GM21717 (cell line): Measurements from ENCODE around the gene COA8.

ENCODE experiments used
- ATAC-seq: cut with Tn5 transposase; IDR thresholded peaks from one replicate; pipeline ENCODE4 v1.9.1; 2021; ENCODE audit warnings: mild to moderate bottlenecking, moderate library complexity; ENCODE audit not compliant: unreplicated experiment

Gene COA8, protein sequence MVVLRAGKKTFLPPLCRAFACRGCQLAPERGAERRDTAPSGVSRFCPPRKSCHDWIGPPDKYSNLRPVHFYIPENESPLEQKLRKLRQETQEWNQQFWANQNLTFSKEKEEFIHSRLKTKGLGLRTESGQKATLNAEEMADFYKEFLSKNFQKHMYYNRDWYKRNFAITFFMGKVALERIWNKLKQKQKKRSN

DNA sequence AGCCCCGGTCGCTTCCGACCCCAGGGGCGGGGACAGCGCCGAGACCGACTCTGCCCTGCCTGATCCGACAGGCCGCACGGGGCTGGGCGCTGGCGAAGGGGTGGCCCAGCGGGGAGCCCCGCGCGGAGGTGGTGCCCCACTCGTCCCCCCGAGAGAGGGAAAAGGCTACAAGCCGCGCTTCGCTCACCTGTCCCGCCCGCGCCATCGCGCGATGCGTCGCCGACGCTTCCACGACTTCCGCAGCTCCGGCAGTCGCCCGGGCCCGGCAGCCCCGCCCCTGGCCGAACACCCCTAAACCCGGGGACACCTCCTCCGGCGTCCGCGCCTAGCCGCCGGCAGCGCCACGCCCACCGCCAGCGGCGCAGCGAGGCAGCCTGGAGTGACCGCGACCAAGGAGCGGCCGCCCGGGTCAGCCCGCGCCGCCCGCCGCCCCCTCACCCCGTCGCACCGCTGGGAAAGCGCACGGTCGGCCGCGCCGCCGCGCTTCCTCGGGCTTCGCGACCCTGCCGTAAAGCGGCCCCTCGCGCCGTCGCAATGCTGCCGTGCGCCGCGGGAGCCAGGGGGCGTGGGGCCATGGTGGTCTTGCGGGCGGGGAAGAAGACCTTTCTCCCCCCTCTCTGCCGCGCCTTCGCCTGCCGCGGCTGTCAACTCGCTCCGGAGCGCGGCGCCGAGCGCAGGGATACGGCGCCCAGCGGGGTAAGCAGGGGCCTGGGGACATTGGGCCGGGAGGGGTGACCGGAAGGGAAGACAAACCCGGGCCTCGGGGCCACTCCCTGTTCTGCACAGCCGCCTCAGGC lies at the start of gene COA8, which contains the start of gene BAG5:
Gene COA8, plus strand, starts transcription at position 532 of the 797 bp plus-strand sequence. Its CDS starts 42 bp downstream, at position 574.
Gene BAG5, minus strand, starts transcription at position 229 of the 797 bp plus-strand sequence. CDS start 1,493 bp downstream, outside the sequence.
- peak; percentile 76 for ATAC-seq

- no peak for ATAC-seq
Observed at GRCh38 chr14:103514596-103515421, 48.0 kb upstream of the COA8 start.

DNA sequence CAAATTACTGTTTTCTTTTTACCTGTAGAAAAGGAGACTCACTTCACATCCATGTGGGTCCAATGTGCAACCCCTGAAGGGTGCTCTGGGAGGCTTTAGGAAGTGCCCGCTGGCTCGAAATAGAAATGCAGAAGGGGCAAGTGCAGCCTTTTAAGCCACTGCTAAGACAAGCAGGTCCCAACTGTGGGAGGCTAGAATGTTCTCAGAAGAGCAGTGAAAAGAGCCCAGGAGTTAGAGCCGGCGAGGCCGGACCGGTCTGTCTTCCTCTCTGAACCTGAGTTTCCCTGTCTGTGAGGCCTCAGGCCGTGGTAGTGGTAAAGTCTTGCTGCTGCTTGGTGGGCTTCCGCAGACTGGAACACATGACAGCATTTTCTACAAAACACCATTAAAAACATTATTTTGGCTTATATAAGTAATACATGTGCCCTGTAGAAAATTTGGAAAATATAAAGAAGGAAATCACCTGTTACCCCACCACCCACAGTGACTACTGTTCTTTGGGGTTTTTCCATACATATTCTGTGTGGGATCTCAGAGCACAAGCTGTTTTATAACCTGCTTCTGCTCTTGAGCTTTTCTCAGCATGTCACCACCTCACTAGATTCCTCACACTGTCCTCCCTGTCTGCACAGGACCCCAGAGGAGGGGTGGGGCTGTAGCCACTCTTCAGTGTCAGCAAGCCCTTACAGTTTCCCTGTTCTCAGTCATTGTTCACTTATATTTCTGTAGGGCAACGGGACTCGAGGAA lies 46.2 kb upstream of the COA8 start:
- no peak for ATAC-seq

DNA sequence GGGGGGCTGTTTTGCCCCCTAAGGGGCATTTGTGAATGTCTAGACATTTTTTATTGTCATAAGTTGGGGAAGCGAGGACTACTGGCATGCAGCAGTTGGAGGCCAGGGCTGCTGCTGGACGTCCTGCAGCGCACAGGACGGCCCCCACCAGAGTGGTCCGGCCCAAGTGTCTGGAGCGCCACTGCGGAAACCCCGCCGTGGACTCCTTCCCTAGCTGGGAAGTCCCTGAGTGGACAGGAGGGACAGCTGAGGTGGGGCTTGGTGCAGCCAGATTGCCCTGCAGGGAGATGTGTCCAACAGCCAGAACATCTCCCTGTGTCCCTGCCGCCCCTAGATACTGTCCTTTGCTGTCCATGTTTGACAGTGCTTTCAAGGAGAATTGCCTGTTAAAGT lies 45.6 kb upstream of the COA8 start:
- no peak for ATAC-seq

DNA sequence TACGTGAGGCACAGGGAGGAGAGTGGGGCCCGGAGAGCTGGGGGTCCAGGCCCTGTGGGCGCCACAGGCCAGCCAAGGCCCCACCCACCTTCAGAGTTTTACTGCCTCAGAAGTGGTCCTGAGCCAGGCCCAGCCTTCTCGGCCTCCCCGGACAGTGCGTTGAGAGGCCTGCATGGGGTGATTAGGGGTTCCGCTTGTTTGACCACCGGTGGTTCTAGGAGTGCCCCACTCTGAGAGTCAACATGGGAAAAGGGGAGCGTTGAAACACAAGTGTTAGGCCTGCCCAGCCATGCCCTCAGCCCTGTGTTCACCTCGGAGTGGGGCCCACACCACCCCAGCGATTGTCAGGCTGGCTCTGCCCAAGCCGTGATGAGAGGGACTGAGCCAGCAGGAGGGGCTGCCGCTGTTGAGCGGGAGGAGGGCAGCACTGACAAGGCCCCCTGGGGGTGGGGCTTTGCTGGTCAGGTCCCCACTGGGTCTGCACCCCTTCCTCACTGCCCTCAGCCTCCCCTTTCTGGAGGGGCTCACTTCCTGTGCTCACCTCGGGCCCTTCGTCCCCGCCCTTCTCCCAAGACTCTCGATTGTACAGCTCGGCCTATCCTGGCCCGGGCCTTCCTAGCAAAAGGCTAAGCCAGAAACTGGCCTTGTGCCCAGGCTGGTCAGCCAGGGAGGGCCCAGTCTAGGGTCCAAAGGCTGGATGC lies 44.9 kb upstream of the COA8 start:
- no peak for ATAC-seq

GRCh38 chr14:103518422-103519042 lies 44.2 kb upstream of the COA8 start:
- ATAC-seq, result no peak

- ATAC-seq, result no peak
Observed at GRCh38 chr14:103519043-103519836, 43.5 kb upstream of the COA8 start.

DNA sequence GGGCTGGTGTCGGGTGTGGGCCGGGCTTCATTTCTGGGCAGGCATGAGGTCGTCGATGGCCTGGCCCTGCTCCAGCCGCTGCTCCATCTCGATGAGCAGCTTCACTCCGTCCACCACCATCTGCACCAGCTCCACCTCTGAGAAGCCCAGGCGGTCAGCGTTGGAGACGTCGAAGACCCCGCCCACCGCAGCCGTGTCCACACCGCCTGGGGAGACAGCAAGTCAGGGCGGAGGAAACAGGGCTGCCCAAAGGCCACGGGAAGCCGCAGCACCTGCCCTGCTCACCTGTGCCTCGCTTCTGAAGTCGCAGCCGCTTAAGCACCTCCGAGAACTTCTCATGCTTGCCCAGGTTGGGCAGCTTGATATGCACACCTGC lies 42.9 kb upstream of the COA8 start:
- no peak for ATAC-seq

DNA sequence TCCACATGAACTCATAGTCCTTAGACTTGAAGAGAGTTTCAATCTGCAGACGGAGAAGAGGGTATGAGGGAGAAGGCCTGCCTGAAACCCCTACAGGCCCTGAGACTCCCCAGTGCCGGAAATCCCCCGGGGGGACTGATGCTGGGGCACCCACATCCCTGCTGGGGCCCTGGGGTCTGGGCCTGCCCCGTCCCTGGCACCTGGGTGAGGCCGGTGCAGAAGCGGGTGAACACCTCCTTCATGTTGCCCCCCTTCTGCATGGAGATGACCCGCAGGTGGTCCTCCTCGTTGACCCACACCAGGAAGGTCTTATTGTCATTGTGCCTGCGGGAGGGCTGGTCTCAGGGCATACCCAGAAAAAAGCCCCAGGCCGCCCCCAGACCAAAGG lies 42.5 kb upstream of the COA8 start:
- no peak for ATAC-seq

DNA sequence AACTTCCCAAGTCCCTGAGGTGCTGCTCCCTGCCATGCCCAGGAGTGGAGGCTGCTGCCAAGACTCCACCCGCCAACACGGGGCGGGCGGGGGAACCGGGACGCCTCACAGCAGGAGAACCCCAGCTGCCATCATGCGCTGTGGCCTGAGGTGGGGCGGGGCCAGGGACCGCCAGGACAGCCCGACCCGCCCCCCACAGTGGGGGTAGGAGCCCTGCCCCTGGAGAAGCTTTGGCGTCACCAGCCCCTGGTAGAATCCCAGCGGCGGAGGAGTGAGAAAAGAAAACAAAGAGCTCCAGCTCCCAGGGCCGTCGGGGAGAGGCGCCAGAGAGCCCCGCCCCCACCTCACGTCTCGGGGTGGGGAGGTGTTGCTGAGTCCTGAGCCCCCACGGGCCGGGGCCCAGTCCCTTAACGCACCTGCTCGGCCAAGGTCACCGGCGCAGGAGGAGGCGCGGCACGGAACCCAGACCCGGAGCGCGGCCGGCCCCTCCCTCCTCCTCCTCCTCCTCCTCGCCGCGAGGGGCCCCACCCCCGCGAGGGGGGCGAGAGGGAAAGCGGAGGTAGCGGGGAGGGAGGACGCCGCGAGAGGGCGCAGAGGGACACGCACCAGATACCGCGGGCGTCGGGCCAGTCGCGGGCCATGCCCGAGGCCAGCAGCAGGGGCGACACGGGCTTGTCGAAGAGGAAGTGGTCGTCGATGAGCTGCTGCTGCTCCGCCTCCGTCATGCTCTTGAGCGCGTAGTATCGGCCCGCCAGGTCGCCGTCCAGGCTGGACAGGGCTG lies 41.9 kb upstream of the COA8 start:
- no peak for ATAC-seq

DNA sequence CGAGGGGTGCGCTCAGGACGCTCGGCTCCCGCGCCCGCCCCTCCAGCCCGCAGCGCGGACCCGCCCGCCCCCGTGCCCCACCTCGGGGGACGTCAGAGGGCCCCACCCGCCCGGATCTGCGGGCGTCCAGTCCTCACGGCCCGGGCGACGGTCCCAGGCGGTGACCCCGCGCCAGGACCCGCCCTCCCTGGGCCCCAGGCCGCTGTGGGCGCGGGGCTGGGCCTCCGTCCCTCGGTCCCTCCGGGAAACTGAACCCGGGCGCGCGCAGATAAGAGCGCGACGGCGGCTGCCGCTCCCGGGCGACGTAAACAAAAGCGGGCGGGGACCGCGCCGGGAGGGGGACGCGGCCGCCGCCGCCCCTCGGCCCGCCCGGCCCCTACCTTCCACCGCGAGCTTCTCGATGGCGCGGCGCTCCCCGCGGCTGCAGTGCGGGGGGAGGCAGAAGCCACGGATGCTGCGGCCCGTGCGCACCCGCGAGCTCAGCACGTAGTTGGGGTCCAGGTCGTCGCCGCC lies 41.3 kb upstream of the COA8 start:
- no peak for ATAC-seq

GRCh38 chr14:103521951-103522563 lies 40.7 kb upstream of the COA8 start:
- no peak for ATAC-seq

GRCh38 chr14:103522649-103523574 lies 39.8 kb upstream of the COA8 start, which contains the start of gene CKB:
Gene CKB (minus strand): TSS chr14:103522830. CDS start chr14:103522493, 337 bp downstream.
- no peak for ATAC-seq

GRCh38 chr14:103523575-103523954 lies 39.2 kb upstream of the COA8 start:
- ATAC-seq, result no peak

- no peak for ATAC-seq
Observed at GRCh38 chr14:103524002-103524935, 38.5 kb upstream of the COA8 start.
